Frontal cortex (tissue), 4 donors: Measurements from ENCODE around the gene GRIK4. TPM values are rescaled to one million over a fixed set of nuclear protein-coding genes. Genes with fewer than 3 reads are reported as not detected.

ENCODE experiments used
- DNase-seq, 2 donors: peaks; one replicate each; pipeline ENCODE4 v3.0.0; 2012; ENCODE audit warnings: low spot score in 2 of 2
- FAIRE-seq: peaks from 2 replicates; lab custom pipeline; 2012; peaks lifted over from hg19 to GRCh38; lab: Jason Lieb, UNC
- total RNA-seq: library from RNA; depleted of rRNA; stranded (reverse); fragments of >200 nt; gene quantifications from one replicate; pipeline ENCODE4 v1.2.3, GENCODE V29; 2014
- donor health status: control.
- donor health status: control.
- donor health status: control.

Gene GRIK4
- total RNA-seq, 1 donor from 2014 or later: 3.3 TPM

- DNase-seq (no peak), FAIRE-seq (no peak)
Measured at GRCh38 chr11:120545813-120546212, 34.3 kb downstream of the GRIK4 start.

GRCh38 chr11:120546312-120547205 is 35.0 kb downstream of the GRIK4 start:
- no peak for DNase-seq
- no peak for FAIRE-seq

- DNase-seq (no peak), FAIRE-seq (no peak)
Measured at GRCh38 chr11:120547316-120547715, 35.8 kb downstream of the GRIK4 start.

- DNase-seq (peak; percentile 52 to 77), FAIRE-seq (peak; percentile 15)
Measured at GRCh38 chr11:120547811-120548681, 36.5 kb downstream of the GRIK4 start.

DNA sequence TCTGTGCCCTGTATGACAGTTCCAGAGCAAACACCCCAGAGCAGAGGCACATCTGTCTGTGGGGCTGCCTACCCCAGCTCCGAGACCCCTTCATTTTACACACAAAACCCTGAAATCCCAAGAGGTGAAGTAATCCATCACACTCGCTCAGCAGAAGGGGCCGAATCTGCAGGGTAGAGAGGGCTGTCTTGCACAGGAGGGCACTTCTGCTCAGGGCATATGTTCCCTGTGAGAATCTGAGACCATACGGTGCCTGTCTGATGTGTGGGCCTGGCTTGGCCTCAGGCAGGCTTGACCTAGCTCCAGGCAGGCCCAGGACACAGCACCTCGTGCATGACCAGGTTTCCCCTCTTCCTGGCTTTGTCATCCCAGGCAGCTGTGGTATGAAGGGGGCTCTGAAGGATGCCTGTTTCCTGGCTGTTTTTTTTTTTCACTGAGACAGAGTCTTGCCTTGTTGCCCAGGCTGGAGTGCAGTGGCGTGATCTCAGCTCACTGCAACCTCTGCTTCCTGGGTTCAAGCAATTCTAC is 37.2 kb downstream of the GRIK4 start:
- DNase-seq (no peak), FAIRE-seq (no peak)

DNA sequence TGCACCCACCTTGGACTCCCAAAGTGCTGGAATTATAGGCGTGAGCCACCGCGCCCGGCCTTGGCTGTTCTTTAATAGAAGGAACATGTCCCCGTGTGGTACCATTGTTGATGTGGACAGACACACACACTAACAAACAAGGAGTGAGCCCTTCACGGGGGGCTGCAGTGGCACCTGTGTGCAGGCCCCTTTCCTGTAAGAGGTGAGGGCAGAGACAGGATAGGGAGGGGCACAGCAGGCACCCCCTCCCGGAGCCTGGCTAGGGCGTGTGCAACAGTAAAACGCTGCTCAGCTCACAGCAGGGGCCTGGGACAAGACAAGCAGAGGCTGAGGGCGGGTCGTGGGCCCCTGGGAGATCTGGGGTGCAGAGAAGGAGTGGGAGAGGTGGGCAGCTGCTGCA is 37.8 kb downstream of the GRIK4 start:
- DNase-seq: no peak
- FAIRE-seq: no peak

GRCh38 chr11:120550007-120550406 is 38.5 kb downstream of the GRIK4 start:
- DNase-seq (no peak), FAIRE-seq (no peak)

GRCh38 chr11:120551191-120551590 is 39.6 kb downstream of the GRIK4 start:
- DNase-seq (no peak), FAIRE-seq (no peak)

GRCh38 chr11:120554766-120555432 is 43.4 kb downstream of the GRIK4 start:
- FAIRE-seq: no peak
- no peak for DNase-seq

DNA sequence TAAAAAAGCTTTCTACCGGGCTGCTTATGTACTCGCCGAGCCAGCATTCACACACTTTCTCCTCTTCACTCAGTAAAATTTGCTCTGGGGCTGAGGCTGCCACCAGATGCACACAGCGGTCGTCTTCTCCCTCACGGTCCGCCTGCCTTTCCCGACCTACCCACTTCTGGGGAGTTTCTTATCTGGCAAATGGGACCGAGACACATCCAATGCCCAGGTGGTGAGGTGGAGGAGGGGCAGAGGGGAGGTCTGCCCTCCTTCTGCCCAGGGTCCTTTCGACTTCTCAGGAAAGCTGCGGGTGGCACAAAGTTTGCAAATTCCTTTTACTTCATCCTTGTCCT is 43.9 kb downstream of the GRIK4 start:
- FAIRE-seq (no peak), DNase-seq (no peak)

DNA sequence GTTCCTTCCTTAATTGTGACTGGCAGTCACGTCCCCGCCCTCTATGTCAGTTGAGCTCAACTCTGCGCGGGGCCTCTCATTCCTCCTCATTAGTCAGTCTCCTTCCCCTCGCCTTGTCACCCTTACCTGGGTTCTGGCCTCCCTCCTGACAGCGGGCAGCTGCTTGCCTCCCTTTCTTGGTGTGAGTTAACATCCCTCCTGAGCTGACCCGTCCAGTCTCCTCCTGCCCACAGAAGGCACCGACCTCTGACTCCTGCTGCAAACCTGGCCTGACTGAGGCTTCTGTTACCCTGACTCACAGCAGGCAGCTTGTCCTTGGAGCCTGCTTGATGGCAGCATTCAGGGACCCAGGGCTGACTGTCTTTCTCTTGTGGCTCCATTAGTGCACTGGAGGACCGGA is 45.2 kb downstream of the GRIK4 start:
- no peak for DNase-seq
- FAIRE-seq: no peak

GRCh38 chr11:120558744-120559431 is 47.3 kb downstream of the GRIK4 start:
- no peak for FAIRE-seq
- no peak for DNase-seq

- no peak for FAIRE-seq
- no peak for DNase-seq
Measured at GRCh38 chr11:120561286-120561685, 49.7 kb downstream of the GRIK4 start.

- peak in 1 of 2 donors; percentile 48 for DNase-seq
- FAIRE-seq: no peak
Measured at GRCh38 chr11:120562806-120563425, 51.4 kb downstream of the GRIK4 start.

- FAIRE-seq (no peak), DNase-seq (peak; percentile 52 to 78)
Measured at GRCh38 chr11:120563703-120564572, 52.4 kb downstream of the GRIK4 start.

GRCh38 chr11:120564573-120565311 is 53.2 kb downstream of the GRIK4 start:
- FAIRE-seq: no peak
- peak; percentile 77 to 83 for DNase-seq

GRCh38 chr11:120565466-120566155 is 54.1 kb downstream of the GRIK4 start:
- peak in 1 of 2 donors; percentile 29 for DNase-seq
- no peak for FAIRE-seq
